ENCODE results near the gene PPIC. TPM values are rescaled to one million over a fixed set of nuclear protein-coding genes. Genes with fewer than 3 reads are reported as not detected.
A peak's percentile ranks its signal among the peaks of the same experiment; 100 is the strongest.
"Not testable (repeated sequence)": the region's sequence is repeated elsewhere in the genome, so short reads cannot be mapped to it uniquely, and the experiment has no call there.

Gene PPIC
- polyA plus RNA-seq, 6 donors from 2014 or later, result not detected

- Mint-ChIP-seq H3K27me3 (no peaks in the 10 kb centered on the region), H3K36me3 (no peaks in the 10 kb centered on the region), H3K4me1 (peaks cover 3 to 6% (median 4%) of the 10 kb centered on the region in 3 donors), H3K4me3 (no peak overlapping the region), H3K27ac (no peak overlapping the region), H3K9me3 (no peaks in the 10 kb centered on the region)
- peak; percentile 51 to 59 for ATAC-seq (ENCODE audit: low read depth in 2 of 2)
- peak; percentile 44 for DNase-seq
Observed at GRCh38 chr5:122999947-123000563, 36.5 kb downstream of the PPIC start.

GRCh38 chr5:122997294-122997693 is 39.2 kb downstream of the PPIC start:
- Mint-ChIP-seq H3K9me3 (no peaks in the 10 kb centered on the region), H3K4me3 (no peak overlapping the region), H3K4me1 (peaks cover 3 to 6% (median 4%) of the 10 kb centered on the region in 3 donors), H3K27me3 (peaks cover 0 to 3% (median 0%) of the 10 kb centered on the region in 3 donors), H3K27ac (no peak overlapping the region), H3K36me3 (no peaks in the 10 kb centered on the region)
- ATAC-seq (ENCODE audit: low read depth in 2 of 2), result no peak
- no peak for DNase-seq

DNA sequence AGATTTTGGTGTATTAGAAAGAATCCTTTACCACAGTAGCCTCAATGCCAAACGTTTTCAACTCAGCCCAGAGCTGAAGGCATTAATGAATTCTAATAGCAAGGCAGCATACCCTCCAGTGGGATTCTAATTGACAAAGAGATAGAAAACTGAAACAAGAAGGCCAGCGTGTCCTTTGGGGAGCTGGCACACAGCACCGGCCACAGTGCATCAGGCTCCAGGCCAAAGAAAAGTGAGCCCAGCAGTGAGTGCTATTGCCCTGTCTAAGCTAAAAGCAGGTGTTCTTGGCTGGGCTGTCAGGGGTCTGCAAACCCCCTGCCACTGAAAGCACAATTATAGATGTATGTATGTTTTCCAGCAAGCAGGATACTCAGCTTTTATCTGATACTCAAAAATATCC is 40.4 kb downstream of the PPIC start:
- Mint-ChIP-seq H3K9me3 (no peaks in the 10 kb centered on the region), H3K36me3 (no peaks in the 10 kb centered on the region), H3K4me1 (peaks cover 3 to 6% (median 4%) of the 10 kb centered on the region in 3 donors), H3K27ac (no peak overlapping the region), H3K4me3 (no peak overlapping the region), H3K27me3 (peaks cover 0 to 4% (median 0%) of the 10 kb centered on the region in 3 donors)
- no peak for ATAC-seq (ENCODE audit: low read depth in 2 of 2)
- no peak for DNase-seq

DNA sequence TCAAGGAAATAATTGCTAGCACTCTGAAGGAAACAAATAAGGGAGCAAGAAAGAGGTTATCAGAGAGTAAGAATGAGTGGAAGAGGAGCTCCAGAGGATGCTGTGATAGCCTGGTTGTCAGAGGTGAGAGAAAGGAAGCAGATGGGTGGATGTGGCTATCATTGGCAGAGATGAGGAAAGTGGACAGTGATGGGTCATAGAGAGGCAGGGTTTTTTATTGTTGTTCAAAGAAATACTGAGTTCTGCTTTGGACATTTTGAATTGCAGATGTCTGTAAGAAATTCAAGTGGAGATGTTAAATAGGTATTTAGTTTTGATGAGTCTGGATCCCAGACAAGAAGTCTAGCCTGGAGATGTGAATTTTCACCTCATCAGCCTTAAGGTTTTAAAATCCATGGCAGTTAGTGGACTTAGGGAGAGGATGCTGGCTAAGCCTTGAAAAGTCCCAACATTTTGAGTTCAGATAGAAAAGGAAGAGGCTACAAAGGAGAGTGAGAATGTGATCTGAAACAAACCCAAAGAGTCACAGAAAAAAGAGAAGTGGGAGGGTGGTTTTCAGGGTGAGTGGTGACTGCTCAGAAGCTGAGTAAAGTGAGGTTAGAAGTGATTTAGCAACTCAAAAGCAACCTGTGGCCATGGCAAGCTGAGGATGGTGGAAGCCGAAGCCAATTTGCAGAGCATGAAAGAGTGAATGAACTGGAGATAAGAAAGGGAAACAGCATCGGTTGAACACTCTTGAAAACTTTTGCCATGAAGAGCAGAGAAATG is 50.4 kb downstream of the PPIC start:
- Mint-ChIP-seq H3K4me1 (peaks cover 12 to 14% (median 13%) of the 10 kb centered on the region in 3 donors), H3K27ac (peak overlapping the region in 2 of 6 donors; percentile 0 to 34), H3K9me3 (no peaks in the 10 kb centered on the region), H3K36me3 (no peaks in the 10 kb centered on the region), H3K27me3 (peaks cover 0 to 3% (median 0%) of the 10 kb centered on the region in 3 donors), H3K4me3 (peak overlapping the region in 1 of 8 donors; percentile 57)
- peak; percentile 53 to 65 for ATAC-seq (ENCODE audit: low read depth in 2 of 2)
- no peak for DNase-seq

GRCh38 chr5:122985006-122985700 is 51.4 kb downstream of the PPIC start:
- Mint-ChIP-seq H3K9me3 (no peaks in the 10 kb centered on the region), H3K4me1 (peaks cover 12 to 14% (median 13%) of the 10 kb centered on the region in 3 donors), H3K4me3 (no peak overlapping the region), H3K27me3 (peaks cover 0 to 3% (median 0%) of the 10 kb centered on the region in 3 donors), H3K36me3 (no peaks in the 10 kb centered on the region), H3K27ac (peak overlapping the region in 1 of 6 donors; percentile 39)
- ATAC-seq (ENCODE audit: low read depth in 2 of 2) (no peak), DNase-seq (no peak)

DNA sequence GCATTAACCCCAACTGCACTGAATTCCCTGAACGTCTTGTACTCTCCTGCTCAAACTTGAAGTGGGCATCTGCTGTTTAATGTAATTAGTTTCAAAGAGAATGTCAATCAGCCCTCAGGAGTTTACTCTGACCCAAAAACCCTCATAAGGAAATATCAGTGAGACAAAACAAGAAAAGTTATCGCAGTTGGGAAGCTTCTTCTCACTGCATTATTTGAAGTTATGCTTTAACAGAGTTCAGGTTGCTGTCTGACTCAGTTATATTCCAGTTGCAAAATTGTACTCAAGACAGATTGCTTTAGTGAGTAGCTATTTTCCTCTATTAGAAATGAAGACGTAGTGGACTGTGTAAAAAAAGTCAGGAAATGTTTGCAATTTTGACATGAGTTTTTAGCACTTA is 52.1 kb downstream of the PPIC start:
- Mint-ChIP-seq H3K27ac (no peak overlapping the region), H3K36me3 (no peaks in the 10 kb centered on the region), H3K4me1 (peaks cover 12 to 14% (median 13%) of the 10 kb centered on the region in 3 donors), H3K4me3 (no peak overlapping the region), H3K27me3 (peaks cover 0 to 3% (median 0%) of the 10 kb centered on the region in 3 donors), H3K9me3 (no peaks in the 10 kb centered on the region)
- ATAC-seq (ENCODE audit: low read depth in 2 of 2) (no peak), DNase-seq (no peak)

DNA sequence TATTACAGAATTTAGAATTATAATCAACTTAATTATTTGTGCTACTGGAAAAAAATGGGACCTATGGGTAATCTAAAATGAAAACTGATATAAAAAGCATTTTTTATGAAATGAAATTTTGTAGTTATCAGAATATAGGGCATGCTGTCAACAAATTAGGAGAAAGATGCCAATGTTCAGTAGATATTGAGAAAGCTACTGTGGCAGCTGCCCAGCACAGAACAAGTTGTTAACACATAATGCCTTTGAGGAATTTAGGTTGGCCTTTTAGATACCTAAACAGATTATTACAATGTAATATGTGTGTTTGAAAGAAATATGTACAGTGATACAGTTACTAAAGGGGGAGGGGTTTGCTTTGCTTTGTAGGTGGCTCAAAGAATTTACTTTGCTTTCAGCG is 54.1 kb downstream of the PPIC start:
- Mint-ChIP-seq H3K27ac (no peak overlapping the region), H3K4me1 (peaks cover 12 to 14% (median 13%) of the 10 kb centered on the region in 3 donors), H3K36me3 (no peaks in the 10 kb centered on the region), H3K4me3 (no peak overlapping the region), H3K9me3 (no peaks in the 10 kb centered on the region), H3K27me3 (peaks cover 0 to 6% (median 0%) of the 10 kb centered on the region in 3 donors)
- ATAC-seq (ENCODE audit: low read depth in 2 of 2) (no peak), DNase-seq (no peak)

GRCh38 chr5:122981846-122982245 is 54.7 kb downstream of the PPIC start:
- peaks cover 10 to 12% (median 11%) of the 10 kb centered on the region in 3 donors for H3K4me1 Mint-ChIP-seq
- peak overlapping the region in 1 of 6 donors; percentile 39 for H3K27ac Mint-ChIP-seq
- peaks cover 0 to 5% (median 0%) of the 10 kb centered on the region in 3 donors for H3K27me3 Mint-ChIP-seq
- H3K9me3 Mint-ChIP-seq, result no peaks in the 10 kb centered on the region
- ATAC-seq (ENCODE audit: low read depth in 2 of 2), result no peak
- H3K36me3 Mint-ChIP-seq, result no peaks in the 10 kb centered on the region
- no peak for DNase-seq
- H3K4me3 Mint-ChIP-seq, result no peak overlapping the region

GRCh38 chr5:122978644-122979297 is 57.8 kb downstream of the PPIC start:
- peaks cover 0 to 3% (median 0%) of the 10 kb centered on the region in 3 donors for H3K27me3 Mint-ChIP-seq
- no peak overlapping the region for H3K4me3 Mint-ChIP-seq
- ATAC-seq (ENCODE audit: low read depth in 2 of 2), result no peak
- no peak for DNase-seq
- no peaks in the 10 kb centered on the region for H3K4me1 Mint-ChIP-seq
- H3K9me3 Mint-ChIP-seq, result no peaks in the 10 kb centered on the region
- no peaks in the 10 kb centered on the region for H3K36me3 Mint-ChIP-seq
- no peak overlapping the region for H3K27ac Mint-ChIP-seq

DNA sequence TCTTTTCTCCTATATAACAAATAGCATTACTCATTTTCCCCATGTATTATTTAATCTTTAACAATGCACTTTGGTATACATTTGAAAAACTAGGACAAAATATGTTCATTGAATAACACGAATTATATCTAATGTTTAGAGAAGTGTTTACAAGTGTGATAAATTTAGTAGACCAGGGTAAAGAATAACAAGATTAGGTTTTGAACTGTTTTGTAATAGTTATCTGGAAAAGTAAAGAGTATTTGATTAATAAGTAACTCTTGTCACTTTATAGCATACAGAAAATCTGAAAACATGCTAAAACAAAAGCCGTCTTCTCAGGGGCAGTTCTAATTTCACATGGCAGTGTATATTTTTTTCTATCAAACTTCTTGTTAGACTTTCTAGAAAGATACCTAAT is 58.5 kb downstream of the PPIC start:
- H3K36me3 Mint-ChIP-seq, result no peaks in the 10 kb centered on the region
- ATAC-seq (ENCODE audit: low read depth in 2 of 2), result no peak
- no peak overlapping the region for H3K4me3 Mint-ChIP-seq
- H3K27ac Mint-ChIP-seq, result no peak overlapping the region
- DNase-seq, result no peak
- peaks cover 0 to 1% (median 0%) of the 10 kb centered on the region in 7 donors for H3K9me3 Mint-ChIP-seq
- H3K27me3 Mint-ChIP-seq, result peaks cover 0 to 3% (median 0%) of the 10 kb centered on the region in 3 donors
- H3K4me1 Mint-ChIP-seq, result no peaks in the 10 kb centered on the region

DNA sequence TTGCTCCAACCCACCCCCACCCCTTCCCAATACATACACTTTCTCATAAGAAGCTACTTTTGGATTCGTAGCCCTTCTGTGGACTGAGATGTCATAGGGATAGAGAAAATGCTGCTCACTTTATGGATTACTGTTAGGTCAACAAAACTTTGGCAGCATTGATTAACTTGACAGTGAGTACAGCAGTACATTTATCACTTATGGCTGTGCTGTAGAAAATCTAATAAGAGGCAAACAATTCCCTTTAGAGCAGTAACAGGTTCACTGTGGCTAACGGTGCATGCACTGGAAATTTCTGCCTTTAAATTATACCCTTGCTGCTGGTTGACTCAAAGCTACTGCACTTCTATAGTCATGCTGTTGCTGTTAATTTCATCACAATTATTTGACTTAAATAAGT is 59.2 kb downstream of the PPIC start:
- no peak for ATAC-seq (ENCODE audit: low read depth in 2 of 2)
- Mint-ChIP-seq H3K4me3 (no peak overlapping the region), H3K27me3 (peaks cover 0 to 3% (median 0%) of the 10 kb centered on the region in 3 donors), H3K9me3 (peaks cover 0 to 2% (median 0%) of the 10 kb centered on the region in 7 donors), H3K4me1 (no peaks in the 10 kb centered on the region), H3K27ac (no peak overlapping the region), H3K36me3 (no peaks in the 10 kb centered on the region)
- DNase-seq, result no peak

DNA sequence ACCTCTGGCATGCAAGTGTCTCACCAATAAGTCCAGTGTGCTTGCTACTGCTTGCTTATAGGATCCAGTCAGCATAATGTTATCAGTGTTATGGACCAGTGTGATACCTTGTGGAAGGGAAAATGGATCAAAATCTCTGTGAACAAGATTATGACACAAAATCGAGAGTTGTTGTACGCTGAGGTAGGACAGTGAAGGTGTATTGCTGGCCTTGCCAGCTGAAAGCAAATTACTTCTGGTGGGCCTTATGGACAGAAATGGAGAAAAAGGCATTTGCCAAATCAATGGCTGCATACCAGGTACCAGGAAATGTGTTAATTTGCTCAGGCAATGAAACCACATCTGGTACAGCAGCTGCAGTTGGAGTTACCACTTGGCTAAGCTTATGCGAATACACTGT is 62.3 kb downstream of the PPIC start:
- not testable (repeated sequence) for H3K27me3 Mint-ChIP-seq; H3K4me3 Mint-ChIP-seq; H3K36me3 Mint-ChIP-seq; H3K4me1 Mint-ChIP-seq; H3K9me3 Mint-ChIP-seq; DNase-seq; H3K27ac Mint-ChIP-seq; ATAC-seq (ENCODE audit: low read depth in 2 of 2)

DNA sequence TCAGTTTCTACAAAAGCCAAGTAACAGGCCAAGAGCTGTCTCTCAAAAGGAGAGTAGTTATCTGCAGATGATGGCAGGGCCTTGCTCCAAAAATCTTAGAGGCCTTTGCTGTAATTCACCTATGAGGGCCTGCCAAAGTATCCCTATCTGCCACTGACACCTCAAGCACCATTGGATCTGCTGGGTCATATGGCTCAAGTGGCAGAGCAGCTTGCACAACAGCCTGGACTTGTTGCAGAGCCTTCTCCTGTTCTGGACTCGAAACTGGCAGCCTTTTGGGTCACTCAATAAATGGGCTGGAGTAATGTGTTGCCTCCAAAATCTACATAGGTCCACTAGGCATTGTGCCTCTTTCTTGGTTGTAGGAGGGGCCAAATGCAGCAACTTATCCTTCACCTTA is 62.8 kb downstream of the PPIC start:
- not testable (repeated sequence) for ATAC-seq (ENCODE audit: low read depth in 2 of 2); H3K27ac Mint-ChIP-seq

More for the DNA sequence above, 62.8 kb downstream of the PPIC start:
- not testable (repeated sequence) for DNase-seq, H3K27me3 Mint-ChIP-seq, H3K9me3 Mint-ChIP-seq, H3K36me3 Mint-ChIP-seq, H3K4me3 Mint-ChIP-seq, H3K4me1 Mint-ChIP-seq
